Activated T-helper 17 cell treated with anti-CD3 and anti-CD28 coated beads, Interleukin-2, amount 50 U/mL, for 72 hours (primary cell): ENCODE results near the gene PLCL2. TPM values are rescaled to one million over a fixed set of nuclear protein-coding genes. Genes with fewer than 3 reads are reported as not detected.

Source experiments
- ATAC-seq: fragments of 150-1000 bp; cut with Tn5 transposase; replicated peaks from 2 replicates; pipeline ENCODE4 v1.10.0; 2021; ENCODE audit warnings: mild to moderate bottlenecking, moderate library complexity
- H3K27ac Mint-ChIP-seq: one replicate; pipeline ENCODE4 v1.8.0; 2022; ENCODE audit warnings: mixed read lengths
- H3K27me3 Mint-ChIP-seq: one replicate; pipeline ENCODE4 v1.8.0; 2022; ENCODE audit warnings: mixed read lengths
- H3K36me3 Mint-ChIP-seq: one replicate; pipeline ENCODE4 v1.8.0; 2022; ENCODE audit warnings: low read depth, mild to moderate bottlenecking, mixed read lengths
- H3K4me1 Mint-ChIP-seq: one replicate; pipeline ENCODE4 v1.8.0; 2022; ENCODE audit warnings: mixed read lengths
- H3K4me3 Mint-ChIP-seq: one replicate; pipeline ENCODE4 v1.8.0; 2022; ENCODE audit warnings: mild to moderate bottlenecking, mixed read lengths
- H3K9me3 Mint-ChIP-seq: one replicate; pipeline ENCODE4 v1.8.0; 2022; ENCODE audit warnings: mixed read lengths
- total RNA-seq, 2 donors: library from RNA; stranded (reverse); gene quantifications; one replicate each; pipeline ENCODE4 v1.2.3, GENCODE V29; 2022

PLCL2 gene
- total RNA-seq, 2 donors from 2014 or later, result 15.1 to 16.2 TPM

DNA sequence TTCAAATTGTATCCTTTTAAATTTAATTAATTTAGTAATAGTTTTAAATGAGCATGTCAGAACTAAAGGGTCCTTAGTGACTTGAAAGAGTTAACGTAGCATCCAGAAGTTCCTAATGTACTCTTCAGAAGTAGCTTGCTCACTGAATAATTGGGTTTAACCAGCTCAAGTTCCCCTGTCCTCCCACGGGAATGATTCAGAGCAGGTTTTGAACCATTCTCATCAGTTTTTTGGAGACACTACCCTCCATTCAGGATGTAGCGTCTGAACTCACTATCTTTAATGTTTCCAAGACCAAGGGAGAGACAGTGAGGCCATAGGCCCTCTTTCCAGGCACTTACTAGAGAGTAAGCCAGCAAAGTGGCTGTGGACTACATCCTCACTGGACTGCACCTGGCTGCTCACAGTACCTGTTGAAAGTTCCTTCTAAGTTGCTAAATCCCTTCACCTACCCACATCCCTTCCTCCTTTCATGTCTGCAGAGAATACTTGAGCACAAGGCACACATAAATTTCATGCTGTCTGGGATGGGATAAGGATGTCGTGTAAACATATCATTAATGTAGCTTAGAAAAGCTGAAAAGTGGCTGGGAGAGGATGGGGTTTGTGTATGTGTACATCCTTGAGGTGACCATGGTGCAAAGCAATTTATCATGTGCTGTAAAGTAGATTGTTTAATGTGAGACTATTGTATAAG is 146.3 kb downstream of the PLCL2 start:
- H3K27ac Mint-ChIP-seq, result no peak overlapping the region
- no peak overlapping the region for H3K4me3 Mint-ChIP-seq
- H3K4me1 Mint-ChIP-seq, result peaks cover 34% of the 10 kb centered on the region
- H3K9me3 Mint-ChIP-seq, result no peaks in the 10 kb centered on the region
- peaks cover 10% of the 10 kb centered on the region for H3K36me3 Mint-ChIP-seq
- H3K27me3 Mint-ChIP-seq, result no peaks in the 10 kb centered on the region
- peak; percentile 34 for ATAC-seq

DNA sequence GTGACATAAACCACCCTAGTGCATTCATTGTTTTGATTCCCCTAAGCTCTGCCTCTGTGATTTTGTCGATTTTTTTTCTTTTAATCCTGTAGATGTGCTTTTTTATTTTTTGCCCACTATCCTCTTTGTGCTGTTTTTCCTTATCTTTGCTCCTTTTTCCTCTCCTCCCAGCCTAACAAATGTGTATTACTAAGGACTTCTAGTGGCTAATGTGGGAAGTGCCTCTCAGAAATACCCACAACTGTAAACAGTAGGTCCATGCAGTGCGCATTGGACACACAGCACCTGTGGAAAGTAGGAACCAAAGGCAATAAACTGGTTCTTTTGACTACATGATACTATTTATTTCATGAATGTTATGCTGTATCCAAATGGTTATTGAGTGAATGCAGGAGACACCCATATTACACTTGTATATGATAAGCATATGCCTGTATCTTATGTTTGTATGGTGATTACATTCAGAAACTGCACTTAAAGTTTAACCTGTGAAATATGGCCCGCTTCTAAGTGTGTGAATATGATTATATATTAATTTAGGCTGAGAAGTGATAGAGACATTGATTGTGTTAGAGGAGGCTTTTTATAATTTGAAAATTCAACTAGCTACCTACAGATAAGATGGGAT is 147.8 kb downstream of the PLCL2 start:
- H3K4me1 Mint-ChIP-seq, result peaks cover 34% of the 10 kb centered on the region
- H3K4me3 Mint-ChIP-seq, result no peak overlapping the region
- no peak for ATAC-seq
- no peaks in the 10 kb centered on the region for H3K27me3 Mint-ChIP-seq
- H3K27ac Mint-ChIP-seq, result no peak overlapping the region
- no peaks in the 10 kb centered on the region for H3K9me3 Mint-ChIP-seq
- H3K36me3 Mint-ChIP-seq, result peaks cover 7% of the 10 kb centered on the region

DNA sequence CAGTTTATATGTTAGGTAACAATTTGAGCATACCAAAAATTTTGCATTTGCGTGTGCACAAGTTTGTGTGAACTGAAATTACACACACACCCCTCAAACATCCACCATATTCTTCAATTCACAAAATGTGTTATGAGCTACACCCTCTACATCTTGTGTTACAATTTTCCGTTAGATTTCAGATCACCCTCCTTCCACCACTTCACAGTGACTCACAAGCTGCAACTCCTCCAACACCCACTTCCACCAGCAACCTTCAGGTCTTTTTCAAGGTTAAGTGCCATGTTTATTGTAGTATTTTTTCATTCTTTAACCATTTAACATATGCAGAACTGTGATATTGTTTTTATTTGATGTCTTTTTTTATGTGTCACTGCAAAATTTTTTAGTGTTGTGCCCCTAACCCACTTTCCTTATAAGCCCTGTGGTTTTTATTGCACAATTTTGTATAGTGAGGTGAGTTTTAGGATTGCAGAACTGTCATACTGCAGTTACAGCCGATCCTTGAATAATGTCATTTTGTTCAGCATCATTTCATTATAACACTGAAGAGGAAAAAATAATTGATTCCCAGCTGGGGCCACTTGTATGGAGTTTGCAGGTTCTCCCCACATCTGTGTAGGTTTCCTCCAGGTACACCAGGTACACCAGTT is 148.9 kb downstream of the PLCL2 start:
- Mint-ChIP-seq H3K4me1 (peaks cover 33% of the 10 kb centered on the region), H3K27ac (no peak overlapping the region), H3K4me3 (no peak overlapping the region), H3K36me3 (peaks cover 7% of the 10 kb centered on the region), H3K27me3 (no peaks in the 10 kb centered on the region), H3K9me3 (no peaks in the 10 kb centered on the region)
- ATAC-seq, result peak; percentile 74

DNA sequence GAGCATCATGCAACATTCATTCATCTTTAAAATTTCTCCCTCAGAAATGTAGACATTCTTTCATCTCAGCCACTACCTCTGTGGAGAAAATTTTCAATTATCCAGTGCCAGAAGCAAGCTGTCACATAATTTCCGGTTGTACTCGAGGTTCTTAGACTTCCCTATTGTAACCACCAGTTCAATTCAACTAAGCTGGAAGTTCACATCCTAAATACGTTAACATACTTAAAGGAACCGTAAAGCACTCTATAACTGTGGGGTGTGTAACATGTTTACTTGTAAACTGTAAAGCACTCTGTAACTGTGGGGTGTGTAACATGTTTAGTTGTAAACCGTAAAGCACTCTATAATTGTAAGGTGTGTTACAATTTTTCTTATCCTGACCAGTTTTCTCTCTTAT is 150.3 kb downstream of the PLCL2 start:
- no peak for ATAC-seq
- Mint-ChIP-seq H3K27ac (no peak overlapping the region), H3K4me3 (no peak overlapping the region), H3K9me3 (no peaks in the 10 kb centered on the region), H3K36me3 (peaks cover 7% of the 10 kb centered on the region), H3K27me3 (no peaks in the 10 kb centered on the region), H3K4me1 (peaks cover 25% of the 10 kb centered on the region)

DNA sequence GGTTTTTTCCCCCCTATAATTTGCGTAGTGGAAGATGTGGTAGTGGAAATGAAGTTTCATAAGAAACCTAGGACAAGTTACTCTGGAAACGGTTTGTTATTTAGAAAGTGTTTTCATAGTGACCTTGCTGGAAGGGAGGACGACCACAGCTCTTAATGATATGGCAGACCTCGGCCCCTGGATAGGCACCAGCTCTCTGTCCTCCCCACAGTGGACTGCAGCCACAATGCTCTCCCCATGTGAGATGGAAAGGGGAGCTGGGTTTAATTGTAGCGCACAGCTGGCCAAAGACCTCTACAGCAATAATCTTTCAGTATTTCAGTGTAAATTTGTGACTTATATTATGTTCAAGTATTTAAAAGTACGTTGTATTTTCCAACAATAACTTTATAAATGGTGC is 151.2 kb downstream of the PLCL2 start:
- ATAC-seq, result no peak
- H3K9me3 Mint-ChIP-seq, result no peaks in the 10 kb centered on the region
- peak overlapping the region; percentile 5 for H3K27ac Mint-ChIP-seq
- H3K4me3 Mint-ChIP-seq, result no peak overlapping the region
- H3K36me3 Mint-ChIP-seq, result peaks cover 7% of the 10 kb centered on the region
- no peaks in the 10 kb centered on the region for H3K27me3 Mint-ChIP-seq
- peaks cover 20% of the 10 kb centered on the region for H3K4me1 Mint-ChIP-seq

DNA sequence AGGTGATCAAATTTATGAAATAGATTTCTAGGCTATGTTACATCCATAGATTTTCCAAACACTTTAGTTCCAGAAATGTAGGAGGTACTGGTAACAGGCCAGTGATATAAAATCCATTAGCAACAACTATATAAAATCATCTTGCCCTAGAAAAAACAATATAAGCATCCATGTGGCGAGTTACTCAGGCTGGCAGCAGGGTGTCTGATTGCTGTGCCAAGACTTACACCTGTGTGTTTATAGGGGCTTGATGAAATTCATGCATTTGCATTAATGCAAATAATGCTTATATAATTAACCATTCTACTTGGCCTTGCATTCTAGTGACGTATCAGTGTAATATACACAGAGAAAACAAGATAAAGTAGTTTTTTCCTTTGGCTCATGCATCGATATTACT is 153.4 kb downstream of the PLCL2 start:
- Mint-ChIP-seq H3K27me3 (no peaks in the 10 kb centered on the region), H3K4me3 (no peak overlapping the region), H3K36me3 (peaks cover 16% of the 10 kb centered on the region), H3K9me3 (no peaks in the 10 kb centered on the region), H3K27ac (no peak overlapping the region), H3K4me1 (peaks cover 17% of the 10 kb centered on the region)
- no peak for ATAC-seq

DNA sequence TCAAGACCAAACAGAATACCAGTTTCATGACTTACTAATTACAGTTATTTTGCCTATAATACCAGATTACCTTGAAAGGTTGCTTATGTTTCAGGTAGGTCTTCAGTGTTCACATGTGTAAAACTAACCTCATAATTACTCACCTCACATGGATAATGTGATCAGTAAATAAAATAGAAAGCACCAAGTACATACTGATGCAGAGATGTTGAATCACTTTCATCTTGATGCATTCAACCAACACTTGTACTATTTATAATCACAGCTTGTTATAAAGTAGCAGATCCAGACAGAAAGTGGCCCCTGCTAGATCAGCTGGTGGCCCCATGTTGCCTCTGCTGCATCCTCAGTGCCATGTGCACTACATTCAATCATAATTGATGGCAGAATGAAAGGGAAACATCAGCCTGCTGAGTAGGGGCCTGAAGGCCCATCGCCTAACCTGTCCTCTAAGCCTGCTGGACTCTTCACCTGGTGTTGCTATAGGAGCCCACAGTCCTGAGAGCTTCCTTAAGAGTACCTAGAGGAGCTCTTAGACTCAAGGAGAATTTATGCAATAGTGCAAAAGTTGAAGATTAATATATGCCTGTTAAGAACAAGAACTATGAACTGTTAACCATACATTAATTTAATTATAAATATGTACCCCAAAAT is 154.3 kb downstream of the PLCL2 start:
- Mint-ChIP-seq H3K27me3 (no peaks in the 10 kb centered on the region), H3K27ac (peak overlapping the region; percentile 7), H3K4me3 (no peak overlapping the region), H3K36me3 (peaks cover 22% of the 10 kb centered on the region), H3K9me3 (no peaks in the 10 kb centered on the region), H3K4me1 (peaks cover 11% of the 10 kb centered on the region)
- ATAC-seq, result peak; percentile 63

DNA sequence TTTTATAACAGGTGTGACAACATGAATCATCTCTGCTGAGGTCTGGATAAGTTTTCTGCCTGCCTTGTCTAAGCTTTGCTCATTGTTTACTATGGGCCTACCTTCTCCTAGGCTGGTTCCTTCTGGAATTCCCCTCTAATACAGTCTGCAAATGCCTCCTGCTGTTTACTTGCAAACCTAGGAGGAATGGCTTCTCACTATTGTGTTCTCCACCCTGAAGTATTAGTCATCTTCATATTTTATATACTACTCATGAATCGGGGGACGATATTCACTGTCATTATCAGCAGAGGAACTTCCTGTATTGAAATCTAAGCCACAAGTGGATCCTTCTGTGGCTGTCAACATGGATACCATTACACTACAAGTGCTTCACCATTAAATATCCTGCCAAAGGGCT is 154.8 kb downstream of the PLCL2 start:
- Mint-ChIP-seq H3K4me1 (peaks cover 13% of the 10 kb centered on the region), H3K9me3 (no peaks in the 10 kb centered on the region), H3K27ac (peak overlapping the region; percentile 7), H3K27me3 (no peaks in the 10 kb centered on the region), H3K36me3 (peaks cover 25% of the 10 kb centered on the region), H3K4me3 (peak overlapping the region; percentile 6)
- peak; percentile 88 for ATAC-seq

DNA sequence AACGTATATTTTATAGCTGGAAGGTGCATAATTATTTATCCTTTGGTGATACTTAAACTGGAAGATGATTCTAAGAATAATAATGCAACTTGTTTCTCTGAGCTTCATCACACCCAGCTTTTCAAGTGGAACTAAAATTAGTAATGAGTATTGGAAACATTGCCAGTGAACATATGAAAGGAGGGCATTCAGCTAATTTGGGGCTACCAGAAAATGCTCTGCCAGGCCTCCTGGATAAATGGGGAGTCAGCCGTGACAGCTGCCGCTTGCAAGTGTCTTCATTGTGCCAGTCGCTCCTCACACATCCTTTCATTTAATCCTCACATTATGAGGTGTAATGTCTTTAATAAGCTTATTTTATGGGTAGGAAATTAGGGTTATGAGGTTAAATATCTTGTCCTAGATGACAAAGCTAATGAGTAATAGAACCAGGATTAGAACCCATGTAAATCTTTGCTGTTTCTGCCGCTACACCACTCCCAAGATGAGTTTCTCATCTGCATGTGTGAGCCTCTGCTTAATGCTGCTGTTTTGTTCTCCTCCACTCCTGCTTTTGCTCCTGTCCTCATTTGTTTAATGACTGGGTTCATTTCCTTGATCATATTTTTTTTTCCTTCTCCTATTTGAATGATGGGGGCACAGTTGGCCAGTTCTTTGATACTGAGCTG is 155.7 kb downstream of the PLCL2 start:
- no peak for ATAC-seq
- Mint-ChIP-seq H3K9me3 (no peaks in the 10 kb centered on the region), H3K4me1 (peaks cover 19% of the 10 kb centered on the region), H3K36me3 (peaks cover 28% of the 10 kb centered on the region), H3K27me3 (no peaks in the 10 kb centered on the region), H3K27ac (no peak overlapping the region), H3K4me3 (no peak overlapping the region)

DNA sequence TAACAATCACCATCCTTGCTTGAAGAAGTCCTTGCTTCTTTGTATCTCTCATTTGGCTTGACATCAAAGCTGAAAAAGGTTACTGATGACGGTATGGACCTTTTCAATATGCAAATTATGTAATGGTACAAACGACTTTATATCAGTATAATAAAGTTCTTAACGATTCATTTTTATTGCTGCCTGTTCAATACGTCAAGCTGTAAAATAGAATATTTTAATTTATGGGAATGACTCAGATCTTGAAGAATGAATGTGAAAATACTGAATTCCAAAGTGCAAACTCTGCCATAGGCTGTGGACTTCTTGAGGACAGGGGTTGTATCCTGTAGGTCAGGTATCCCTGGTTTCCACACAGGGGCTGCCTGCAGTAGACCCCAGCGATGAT is 156.2 kb downstream of the PLCL2 start:
- Mint-ChIP-seq H3K4me3 (no peak overlapping the region), H3K27me3 (no peaks in the 10 kb centered on the region)
- no peak for ATAC-seq

DNA sequence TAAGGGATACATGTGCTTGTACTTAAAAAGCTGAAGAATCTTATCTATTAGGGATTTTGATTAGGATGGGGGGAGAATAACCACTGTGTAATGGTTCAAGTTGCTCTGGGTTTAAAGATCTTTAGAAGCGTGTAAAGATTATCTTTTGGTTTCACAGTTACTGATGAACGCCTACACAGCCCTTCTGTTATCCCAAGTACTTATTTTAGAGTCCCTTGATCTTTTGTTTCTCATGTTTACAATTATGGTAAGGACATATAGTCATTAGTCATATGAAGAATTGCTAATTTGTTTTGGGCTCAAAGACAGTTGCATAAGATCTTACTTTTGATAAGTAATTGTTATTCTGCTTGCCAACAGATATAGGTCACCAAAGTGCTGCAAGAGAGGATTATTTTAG is 160.1 kb downstream of the PLCL2 start:
- Mint-ChIP-seq H3K4me3 (peak overlapping the region; percentile 6), H3K4me1 (peaks cover 22% of the 10 kb centered on the region), H3K9me3 (peaks cover 4% of the 10 kb centered on the region), H3K27me3 (no peaks in the 10 kb centered on the region), H3K27ac (peak overlapping the region; percentile 71), H3K36me3 (peaks cover 67% of the 10 kb centered on the region)
- ATAC-seq, result peak; percentile 83

More for the DNA sequence above, 156.2 kb downstream of the PLCL2 start:
- H3K4me1 Mint-ChIP-seq, result peaks cover 22% of the 10 kb centered on the region
- no peaks in the 10 kb centered on the region for H3K9me3 Mint-ChIP-seq
- peaks cover 33% of the 10 kb centered on the region for H3K36me3 Mint-ChIP-seq
- no peak overlapping the region for H3K27ac Mint-ChIP-seq

DNA sequence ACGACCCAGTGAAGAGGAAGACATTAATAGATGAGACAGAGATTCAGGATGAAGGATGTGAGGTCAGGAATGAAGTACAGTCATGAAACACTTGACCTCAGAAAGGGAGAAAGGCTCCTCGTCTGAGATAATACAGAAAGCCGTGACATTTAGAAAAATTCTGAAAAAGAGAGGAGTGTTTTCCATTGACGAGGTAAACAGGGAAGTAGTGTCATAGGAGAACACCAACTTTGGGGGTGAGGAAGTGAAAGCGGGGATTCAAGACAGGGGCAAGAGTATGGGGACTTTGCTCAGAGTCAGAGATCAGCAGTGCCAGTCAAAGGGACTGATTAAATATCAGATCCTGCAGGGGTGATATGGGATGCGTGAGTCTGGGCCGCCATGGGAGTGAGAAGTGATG is 160.9 kb downstream of the PLCL2 start:
- Mint-ChIP-seq H3K4me1 (peaks cover 22% of the 10 kb centered on the region), H3K27ac (peak overlapping the region; percentile 71)

DNA sequence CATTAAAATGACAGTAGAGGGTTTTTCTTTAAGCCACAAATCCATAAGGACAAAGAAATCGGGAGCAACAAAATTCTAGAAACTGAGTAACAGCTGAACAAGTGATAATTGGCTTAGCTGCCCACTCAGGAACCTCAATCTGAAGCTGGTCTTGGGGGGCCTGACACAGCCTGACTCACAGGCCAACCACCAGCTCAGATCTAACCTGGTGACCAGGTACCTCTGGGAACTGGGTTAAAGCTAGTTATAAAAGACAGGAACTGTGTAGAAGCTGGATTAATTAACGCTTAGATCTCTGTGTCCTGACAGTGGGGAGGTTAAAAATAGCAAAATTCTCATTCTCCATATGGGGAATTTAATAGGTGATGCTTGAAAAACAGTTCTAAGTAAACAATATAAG is 161.9 kb downstream of the PLCL2 start:
- Mint-ChIP-seq H3K4me1 (peaks cover 22% of the 10 kb centered on the region), H3K27ac (no peak overlapping the region), H3K4me3 (no peak overlapping the region), H3K36me3 (peaks cover 79% of the 10 kb centered on the region), H3K9me3 (peaks cover 9% of the 10 kb centered on the region), H3K27me3 (no peaks in the 10 kb centered on the region)
- no peak for ATAC-seq

More for the DNA sequence above, 160.9 kb downstream of the PLCL2 start:
- Mint-ChIP-seq H3K9me3 (peaks cover 7% of the 10 kb centered on the region), H3K4me3 (no peak overlapping the region), H3K27me3 (no peaks in the 10 kb centered on the region), H3K36me3 (peaks cover 75% of the 10 kb centered on the region)
- ATAC-seq, result no peak

DNA sequence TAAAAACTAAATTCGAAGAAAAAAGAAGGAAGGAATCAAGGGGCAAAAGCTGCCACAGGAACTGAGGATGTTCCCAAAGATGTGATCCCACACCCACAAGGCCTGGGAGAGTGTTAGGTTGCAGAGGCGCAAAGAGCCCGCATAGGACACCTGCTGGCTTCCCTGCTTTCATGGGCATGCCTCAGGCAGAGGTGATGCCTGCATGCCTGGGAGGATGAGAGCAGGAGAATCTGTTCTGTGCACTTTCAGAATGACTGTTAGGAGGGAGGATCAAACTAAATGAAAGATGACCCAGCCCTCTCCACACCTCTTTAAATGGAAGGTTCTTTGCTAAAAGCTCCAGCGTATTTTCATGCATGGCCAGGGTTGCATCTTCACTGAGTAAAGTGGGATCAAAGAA is 162.4 kb downstream of the PLCL2 start:
- H3K36me3 Mint-ChIP-seq, result peaks cover 84% of the 10 kb centered on the region
- H3K4me3 Mint-ChIP-seq, result no peak overlapping the region
- H3K27ac Mint-ChIP-seq, result no peak overlapping the region
- ATAC-seq, result peak; percentile 75
- H3K9me3 Mint-ChIP-seq, result peaks cover 9% of the 10 kb centered on the region
- H3K27me3 Mint-ChIP-seq, result no peaks in the 10 kb centered on the region
- peaks cover 22% of the 10 kb centered on the region for H3K4me1 Mint-ChIP-seq
